HG02938 (cell line): ENCODE data around the gene CCDC85B.
A peak's percentile ranks its signal among the peaks of the same experiment; 100 is the strongest.
"Not testable (repeated sequence)": the region's sequence is repeated elsewhere in the genome, so short reads cannot be mapped to it uniquely, and the experiment has no call there.

Experiments
- ATAC-seq: cut with Tn5 transposase; IDR thresholded peaks from one replicate; pipeline ENCODE4 v1.9.1; 2021; ENCODE audit warnings: mild to moderate bottlenecking, moderate library complexity; ENCODE audit not compliant: unreplicated experiment

Gene CCDC85B

DNA sequence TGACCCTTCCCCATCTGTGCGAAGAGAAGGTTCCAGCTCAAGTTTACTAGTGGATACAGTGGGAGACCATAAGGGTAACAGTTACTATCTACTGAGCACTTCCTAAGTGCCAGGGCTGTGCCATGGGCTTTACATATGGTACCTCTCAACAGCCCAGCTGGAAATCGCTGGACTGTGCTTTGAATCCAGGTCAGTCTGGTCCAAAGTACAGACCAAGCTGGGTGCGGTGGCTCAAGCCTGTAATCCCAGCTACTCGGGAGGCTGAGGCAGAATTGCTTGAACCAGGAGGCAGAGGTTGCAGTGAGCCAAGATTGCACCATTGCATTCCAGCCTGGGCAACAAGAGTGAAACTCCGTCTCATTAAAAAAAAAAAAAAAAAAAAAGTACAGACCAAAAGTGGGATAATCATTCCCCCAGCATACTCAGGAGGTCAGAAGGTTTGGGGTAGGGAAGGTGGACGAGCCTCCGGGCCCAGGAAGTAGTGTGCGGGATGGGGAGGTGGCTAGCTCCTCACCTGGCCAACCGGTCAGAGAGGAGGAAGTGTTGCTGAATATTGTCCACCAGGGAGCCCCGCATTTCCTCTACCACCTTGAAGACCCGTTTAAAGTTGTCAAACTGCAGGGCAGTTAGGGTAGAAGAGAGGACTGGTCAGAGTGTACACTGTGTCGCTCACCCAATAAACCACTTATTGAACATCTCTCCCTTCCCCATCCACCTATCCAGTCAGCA is 4.5 kb upstream of the CCDC85B start:
- no peak for ATAC-seq

DNA sequence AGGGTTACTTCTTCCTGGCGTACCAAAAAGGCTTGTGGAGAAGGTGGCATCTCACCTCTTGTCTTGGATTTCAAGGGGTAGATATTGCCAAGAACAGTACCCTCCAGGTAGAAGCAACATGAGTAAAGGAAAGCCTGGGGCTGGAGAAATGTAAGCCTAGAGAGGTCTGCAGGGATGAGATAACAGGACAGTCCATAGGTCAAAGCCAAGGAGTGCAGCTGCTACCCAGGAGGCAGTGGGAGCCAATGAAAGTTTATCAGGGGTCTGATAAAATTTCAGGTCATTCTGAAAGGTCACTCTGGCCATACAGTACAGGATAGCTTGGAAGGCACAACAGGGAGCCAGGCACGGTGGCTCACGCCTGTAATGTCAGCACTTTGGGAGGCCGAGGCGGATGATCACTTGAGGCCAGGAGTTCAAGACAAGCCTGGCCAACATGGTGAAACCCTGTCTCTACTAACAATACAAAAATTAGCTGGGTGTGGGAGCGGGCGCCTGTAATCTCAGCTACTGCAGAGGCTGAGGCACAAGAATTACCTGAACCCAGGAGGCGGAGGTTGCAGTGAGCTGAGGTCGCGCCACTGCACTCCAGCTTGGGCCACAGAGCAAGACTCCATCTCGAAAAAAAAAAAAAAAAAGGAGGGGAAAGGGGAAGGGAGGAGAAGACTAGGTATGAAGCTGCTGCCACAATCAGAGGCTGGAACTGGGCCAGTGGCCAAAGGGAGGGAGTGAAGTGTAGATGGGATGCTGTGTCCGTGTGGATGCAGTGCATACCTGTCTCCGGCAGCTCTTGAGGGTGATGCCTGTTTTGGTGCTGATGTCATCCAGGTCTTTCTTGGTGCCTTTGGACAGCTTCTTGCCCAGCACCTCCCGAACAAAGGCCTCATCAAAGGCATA is 3.4 kb upstream of the CCDC85B start:
- ATAC-seq: no peak

DNA sequence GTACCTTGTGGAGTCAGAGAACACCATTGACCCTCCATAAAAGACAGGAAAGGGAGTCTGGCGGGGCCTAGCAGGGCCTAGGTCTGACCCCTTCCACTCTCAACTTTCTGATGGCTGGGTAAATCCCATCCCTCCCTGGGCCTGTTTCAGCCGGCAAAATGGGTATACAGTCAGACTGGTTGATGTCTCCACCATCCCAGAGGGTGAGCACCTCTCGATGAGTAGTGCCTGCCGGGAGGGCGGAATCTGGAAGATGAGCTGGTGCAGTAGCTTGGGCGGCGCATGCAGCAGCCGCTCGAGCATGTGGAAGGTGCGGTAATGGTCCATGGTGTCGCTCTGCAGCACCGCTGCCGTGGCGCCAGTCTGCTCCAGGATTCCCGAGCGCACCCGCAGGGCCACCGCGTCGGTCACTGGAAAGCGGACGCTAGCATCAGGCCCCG is 2.7 kb upstream of the CCDC85B start:
- no peak for ATAC-seq

DNA sequence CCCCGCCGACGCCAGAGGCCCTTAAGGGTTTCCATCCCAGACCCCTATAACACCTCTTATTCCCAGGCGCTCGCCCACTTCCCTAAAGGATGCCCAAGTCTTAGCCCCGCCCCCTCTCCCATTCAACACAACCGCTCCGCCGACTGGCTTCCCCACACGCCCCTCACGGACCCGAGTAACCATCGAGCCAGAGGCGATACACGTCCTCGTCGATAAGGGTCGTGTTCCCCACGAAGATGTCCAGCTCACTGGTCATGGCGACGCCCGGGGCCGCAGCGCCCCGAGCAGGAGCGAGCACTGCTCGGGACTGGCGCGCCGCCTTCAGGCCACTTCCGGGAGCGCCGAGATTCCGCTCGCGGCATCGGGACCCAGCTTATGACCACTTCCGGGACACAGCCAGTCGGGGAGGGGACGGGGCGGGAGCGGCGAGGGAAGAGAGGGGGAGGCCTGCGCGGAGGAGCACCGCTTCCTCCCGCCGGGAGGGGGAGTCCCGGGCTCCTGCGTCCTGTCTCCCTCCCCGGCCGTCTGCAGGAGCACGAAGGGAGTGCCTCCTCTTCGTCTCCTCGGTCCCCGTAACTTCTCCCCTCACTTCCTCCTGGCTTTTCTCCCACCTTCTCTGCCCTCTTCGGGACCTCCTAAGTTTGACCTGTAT is 2.2 kb upstream of the CCDC85B start, which contains the start of gene FIBP:
FIBP (minus strand) TSS at position 309 of the 652 bp plus-strand sequence; CDS start at position 256, 53 bp downstream.
- ATAC-seq: peak; percentile 44

DNA sequence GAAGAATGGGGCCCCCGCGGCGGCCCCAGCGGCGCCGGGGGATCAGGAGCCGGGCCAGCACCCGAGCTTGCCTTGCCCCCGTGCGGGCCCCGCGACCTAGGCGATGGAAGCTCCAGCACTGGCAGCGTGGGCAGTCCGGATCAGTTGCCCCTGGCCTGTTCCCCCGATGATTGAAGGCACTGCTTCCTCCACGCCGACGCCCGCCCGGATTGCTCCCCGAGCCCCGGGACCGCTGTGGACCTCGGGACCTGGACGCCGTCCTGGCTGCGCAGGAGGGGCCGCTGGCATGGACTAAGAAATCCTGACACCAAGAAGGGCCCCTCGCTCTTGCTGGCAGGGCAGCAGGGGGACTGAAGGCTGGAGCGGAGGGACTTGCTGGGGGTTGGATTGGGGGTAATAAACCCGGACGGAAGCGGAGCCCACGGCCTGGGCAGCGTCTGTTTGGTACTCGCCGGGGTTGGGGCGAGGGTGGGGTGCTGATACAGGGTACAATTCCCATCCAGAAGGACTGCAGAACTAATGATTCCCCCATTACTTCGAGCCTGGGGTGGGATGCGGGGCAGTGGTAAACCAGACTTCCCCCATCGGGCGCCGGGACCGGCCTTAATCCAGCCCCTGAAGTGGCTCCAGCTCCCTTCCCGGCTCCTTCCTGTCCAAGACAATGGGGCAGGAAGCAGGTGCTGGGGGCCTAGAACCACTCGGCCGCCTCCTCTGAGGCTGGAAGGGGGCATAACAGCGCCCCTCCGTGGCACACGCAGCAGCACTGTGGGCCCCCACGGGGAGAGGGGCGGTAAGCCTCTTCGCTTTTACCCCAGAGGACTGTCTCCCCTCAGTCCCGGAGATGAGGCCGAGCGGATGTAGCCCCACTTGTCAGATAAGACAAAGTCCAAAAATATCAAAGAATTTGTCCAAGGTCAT is 1.0 kb downstream of the CCDC85B start:
- ATAC-seq: no peak

DNA sequence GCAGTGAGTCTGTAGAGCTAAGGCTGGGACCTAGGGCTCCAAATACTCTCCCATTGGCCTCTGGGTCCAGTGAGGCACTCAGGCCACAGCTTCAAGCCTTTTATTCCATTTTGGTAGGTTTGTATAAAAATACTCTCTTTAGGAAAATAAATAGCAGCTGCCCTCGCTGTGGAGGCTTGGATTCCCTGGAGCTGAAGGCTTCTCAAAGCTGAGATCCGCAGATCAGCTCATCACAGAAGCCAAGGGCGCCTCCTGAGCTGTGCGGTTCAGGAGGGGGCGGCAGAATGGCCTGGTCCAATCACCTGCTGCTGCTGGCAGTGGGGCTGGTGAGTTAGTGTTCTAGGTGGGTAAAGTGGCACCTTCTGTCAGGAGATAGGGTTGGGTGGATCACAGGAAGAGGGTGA is 1.7 kb downstream of the CCDC85B start:
- ATAC-seq: not testable (repeated sequence)

DNA sequence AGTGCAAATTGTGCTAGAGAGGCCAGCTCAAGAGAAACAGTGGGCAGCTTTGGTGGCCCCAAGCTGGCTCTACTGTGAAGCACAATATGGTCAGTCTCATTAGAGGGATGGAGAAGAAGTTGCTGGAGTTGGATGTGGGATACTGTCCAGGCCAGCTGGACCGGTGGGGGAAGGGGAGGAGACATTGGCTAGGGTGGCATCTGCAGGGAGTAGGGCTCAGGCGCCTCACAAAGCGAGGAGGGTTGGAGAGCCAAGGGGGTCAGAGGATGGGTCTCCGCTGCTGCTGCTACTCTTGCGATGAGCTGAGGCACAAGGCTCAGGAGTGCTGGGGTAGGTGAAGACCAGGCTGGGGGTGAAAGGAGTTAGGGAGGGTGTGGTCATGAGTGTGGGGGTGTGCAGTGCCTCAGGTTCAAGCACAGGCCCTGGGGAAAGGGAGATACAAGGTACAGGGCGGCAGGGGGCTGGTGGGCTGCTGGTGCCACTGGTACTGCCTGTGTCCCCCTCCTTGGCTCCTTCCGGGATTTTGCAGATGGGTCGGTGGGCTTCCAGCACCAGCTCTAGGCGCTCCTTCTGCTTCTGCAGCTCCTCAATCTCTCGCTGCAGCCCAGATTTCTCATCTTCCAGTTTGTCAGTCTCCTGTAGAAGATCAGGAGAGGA is 2.3 kb downstream of the CCDC85B start:
- no peak for ATAC-seq

DNA sequence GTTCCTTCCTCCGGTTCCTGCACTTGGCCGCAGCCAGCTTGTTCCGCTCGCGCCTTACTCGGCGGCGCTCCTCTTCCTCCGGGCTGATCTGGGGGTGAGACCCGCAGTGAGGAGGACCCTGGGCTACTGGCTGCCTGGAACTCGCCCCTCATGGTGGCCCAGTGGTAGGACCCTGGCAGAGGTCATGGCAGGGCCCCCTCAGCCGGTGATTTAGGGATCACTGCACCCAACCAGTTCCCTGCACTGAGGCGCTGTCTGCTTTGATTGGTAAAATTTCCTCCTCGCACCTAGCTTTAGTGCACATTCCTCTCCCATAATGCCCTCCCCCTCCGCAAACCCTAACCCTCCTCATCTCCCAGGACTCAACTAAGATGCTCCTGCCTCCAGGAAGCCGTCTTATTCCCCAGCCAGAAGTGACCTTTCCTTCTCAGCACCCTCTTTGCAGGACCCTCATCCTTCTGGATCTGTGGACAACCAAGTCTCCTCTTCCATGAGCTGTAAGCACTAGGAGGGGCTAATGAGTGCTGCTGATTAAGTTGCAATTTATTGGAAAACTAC is 3.6 kb downstream of the CCDC85B start:
- ATAC-seq: no peak

DNA sequence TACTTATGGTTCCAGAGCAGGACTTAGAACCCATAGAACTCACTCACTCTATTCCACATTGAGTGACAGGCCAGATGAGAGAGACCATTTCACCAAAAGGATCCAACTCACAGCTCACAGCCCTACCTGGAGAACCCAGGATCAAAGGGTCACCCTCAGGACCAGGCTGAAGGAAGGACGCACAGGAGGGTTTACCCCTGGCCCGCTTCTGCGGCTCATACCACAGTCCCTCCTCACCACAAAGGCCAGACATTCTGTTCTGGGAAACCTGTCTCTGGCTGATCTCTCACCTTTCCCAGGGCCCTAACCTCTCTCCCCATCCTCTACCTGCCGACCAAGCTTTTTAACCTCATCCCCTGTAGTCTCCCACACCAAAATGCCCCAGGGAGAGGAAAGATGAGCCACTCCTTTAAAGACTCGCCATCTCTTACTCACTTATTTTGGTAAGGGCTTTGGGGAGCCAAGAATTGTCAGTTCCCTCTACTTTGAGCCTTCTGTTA is 5.1 kb downstream of the CCDC85B start:
- ATAC-seq: no peak

DNA sequence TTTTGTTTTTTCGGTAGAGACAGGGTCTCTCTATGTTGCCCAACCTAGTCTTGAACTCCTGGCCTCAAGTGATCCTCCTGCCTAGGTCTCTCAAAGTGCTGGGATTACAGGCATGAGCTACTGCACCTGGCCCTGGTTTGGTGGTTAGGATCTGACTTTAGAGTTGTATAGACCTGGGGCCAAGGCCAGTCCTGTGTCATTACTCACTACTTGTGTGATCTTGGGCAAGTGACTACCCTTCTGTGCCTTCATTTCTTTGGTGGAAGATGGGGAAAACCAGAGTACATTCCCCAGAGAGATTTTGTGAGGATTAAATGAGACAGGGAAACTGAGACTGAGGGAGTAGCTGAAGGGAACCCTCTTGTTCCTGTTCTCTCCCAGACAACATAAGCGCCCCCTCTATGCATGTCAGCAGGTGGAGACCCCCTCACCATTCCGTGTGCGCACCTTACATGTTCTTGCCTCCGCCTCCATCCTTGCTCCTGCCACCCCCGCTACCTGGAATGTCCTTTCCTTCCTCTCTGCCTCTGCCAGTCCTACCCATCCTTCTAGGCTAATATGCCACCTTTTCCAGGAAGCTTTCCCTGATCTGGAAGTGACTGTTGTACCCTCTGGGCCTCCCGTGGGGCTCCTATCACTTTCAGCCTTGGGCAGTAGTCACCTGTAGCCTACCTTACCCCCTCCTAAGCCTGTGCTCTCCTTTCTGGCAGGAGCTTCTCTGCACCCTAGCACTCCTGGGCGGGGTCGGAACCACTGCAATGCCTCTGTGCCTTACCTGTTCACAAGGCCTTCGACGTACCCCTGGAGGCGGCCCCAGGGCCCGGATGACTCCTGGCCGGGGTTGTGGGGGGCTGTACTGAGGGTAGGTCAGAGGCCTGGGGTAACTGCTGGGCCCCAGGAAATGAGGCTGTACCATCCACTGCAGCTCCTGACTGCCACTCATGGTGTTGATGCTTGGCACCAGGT is 5.8 kb downstream of the CCDC85B start:
- ATAC-seq: no peak

DNA sequence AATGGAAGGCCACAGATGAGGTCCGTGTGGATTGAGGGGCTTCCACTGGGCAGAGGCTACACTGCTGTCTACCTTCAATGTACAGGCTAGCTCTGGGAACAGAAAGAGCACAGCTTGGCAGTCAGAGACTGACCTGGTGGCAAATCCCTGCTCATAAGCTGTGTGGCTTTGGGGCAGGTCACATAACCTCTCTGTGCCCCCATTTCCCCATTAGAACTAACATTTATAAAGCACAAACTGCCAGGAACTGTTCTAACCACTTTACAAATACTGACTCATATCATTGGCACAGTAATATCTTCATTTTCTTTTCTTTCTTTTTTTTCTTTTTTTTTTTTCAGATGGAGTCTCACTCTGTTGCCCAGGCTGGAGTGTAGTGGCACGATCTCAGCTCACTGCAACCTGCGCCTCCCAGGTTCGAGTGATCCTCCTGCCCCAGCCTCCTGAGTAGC is 6.6 kb downstream of the CCDC85B start:
- ATAC-seq: no peak

DNA sequence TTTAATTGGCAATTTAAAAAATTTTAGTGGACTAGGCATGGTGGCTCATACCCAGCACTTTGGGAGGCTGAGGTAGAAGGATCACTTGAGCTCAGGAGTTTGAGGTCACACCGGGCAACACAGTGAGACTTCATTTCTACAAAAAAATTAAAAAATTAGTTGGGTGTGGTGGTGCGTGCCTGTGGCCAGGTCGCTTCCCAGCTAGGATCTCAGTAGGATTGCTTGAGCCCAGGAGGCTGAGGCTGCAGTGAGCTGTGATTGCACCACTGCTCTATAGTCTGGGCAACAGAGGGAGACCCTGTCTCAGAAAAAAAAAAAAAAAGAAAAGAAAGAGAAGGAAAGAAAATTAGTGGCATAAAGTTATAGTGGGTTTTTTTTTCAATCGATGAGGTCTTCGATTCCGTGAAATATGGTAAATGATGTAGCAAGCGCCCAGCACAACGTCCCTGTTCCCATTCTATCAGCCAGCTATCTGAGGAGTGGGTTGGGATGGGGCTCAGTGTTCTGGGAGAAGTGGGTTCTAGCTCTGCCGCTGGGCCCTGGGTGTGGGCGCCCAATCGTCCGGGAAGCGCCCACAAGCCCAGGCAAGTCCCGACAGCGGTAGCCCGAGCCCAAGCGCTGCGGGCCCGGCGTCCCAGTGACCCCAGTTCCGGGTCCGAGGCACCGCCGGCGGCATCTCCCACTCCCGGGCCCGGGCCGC is 8.3 kb downstream of the CCDC85B start:
- ATAC-seq: no peak

DNA sequence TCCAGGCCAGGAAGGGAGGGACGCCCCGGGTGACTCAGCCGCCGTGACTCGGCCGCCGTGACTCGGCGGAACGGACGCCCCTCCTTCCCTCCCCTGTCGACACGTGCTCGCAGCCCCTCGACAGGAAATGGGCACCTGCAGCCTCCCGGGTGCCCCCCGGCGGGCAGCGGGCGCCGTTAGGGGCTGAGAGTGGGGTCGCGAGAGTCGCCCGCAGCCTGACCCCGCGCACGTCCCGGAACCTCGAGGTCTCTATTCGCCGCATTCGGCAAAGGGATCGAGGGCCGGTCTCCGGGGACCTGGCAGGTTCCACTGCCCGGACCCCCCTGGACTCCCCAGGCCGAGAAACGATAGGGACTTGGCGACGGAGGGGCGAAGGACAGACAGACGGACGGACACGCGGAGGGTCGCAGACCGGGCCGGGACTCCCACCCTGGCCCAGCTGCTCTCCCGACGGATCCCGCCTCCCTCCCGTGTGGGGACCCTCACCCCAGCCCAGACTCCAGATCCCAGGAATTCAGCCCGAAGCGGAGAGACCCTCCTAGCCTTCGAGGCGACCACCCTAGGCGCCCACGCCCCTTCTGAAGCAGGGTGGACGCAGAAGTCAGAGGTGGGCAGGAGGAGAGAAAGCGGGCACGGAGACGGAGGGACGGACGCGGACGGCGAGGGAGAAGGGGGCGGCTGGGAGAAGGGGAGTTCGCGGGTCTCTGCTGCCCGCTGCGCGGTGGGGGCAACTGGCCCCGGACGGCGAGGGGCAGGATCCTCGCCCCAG is 9.1 kb downstream of the CCDC85B start:
- no peak for ATAC-seq

DNA sequence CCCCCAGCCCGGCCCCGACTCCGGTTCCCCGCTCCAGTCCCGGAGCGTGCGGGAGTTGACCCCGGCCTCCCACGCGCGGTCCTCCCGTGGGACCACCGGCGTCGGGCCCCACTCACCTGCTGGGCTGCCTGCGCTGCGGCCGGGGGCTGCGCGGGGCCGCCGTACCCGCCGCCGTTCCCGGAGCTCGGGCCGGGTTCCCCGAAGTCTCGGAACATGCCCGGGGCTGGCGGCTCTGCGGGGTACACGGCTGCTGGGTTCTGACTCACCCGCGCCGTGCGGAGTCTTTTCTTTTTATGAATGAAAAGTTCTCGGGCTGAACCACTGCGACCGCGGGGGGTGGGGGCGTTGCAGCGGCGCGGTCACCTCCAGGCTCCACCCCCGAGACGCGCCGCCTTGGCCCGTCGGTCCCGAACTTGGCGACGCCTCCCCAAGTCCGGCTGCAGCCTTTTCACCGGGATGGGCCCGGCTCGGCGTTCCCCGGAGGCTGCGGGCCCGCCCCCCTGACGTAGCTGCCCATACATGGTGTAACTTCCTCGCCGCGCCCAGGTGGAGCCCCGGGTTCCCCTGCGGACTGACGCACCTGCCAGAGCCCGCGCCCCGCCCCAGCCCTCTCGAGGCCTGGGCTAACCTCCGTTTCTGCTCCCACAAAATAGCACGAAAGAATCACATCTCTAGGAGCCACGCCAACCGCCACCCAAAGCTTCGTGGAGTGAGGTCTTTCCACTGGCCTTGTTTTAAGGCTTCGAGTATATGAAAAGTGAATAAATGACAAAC is 9.8 kb downstream of the CCDC85B start, which contains the start of gene FOSL1:
FOSL1 (minus strand) TSS at position 264 of the 774 bp plus-strand sequence; CDS start at position 215, 49 bp downstream.
- ATAC-seq: peak; percentile 54

DNA sequence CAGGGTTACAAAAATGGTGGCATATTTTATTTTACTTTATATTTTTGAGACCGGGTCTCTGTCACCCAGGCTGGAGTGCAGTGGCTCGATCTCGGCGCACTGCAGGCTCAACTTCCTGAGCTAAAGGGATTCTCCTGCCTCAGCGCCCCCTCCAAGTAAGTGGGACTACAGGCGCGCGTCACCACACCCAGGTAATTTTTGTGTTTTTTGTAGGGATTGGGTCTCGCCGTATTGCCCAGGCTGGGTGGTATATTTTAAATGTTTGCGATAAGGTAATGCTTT is 10.4 kb downstream of the CCDC85B start:
- no peak for ATAC-seq

DNA sequence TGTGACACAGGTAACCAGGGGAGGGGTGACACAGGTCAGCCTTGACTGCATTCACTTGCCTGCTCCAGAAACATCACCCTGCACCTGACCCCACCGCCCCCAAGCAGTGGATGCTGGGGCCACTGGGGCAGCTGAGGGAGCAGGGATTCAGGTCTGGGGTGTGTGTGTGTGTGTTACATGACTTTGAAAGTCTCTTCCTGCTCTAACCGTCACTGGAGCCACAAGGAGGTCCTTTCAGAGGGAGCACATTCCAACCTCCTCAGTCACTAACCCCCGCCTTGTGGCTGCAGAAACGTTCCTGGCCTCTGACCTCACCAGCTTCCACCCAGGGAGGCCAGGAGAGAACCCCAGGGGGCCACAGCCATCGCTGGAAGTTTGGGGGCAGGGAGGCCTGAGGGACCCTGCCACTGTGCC is 12.6 kb downstream of the CCDC85B start:
- ATAC-seq: no peak
